Panc1 (cell line): ENCODE data around the gene TFAP2D. TPM values are rescaled to one million over a fixed set of nuclear protein-coding genes. Genes with fewer than 3 reads are reported as not detected.

Experiments
- ATAC-seq: fragments of 200-7000 bp; cut with Tn5 transposase; 2 replicates; pipeline ENCODE4 v1.9.1; 2020; ENCODE audit warnings: mild to moderate bottlenecking, moderate library complexity
- BruUV-seq: library from RNA; stranded (reverse); fragments of 400-500 nt; replicated peaks from 2 replicates; lab custom pipeline; 2021; lab: Mats Ljungman, UMichigan
- CTCF ChIA-PET: fragments of 300-600 bp; sonication (Branson Sonifier 250); formaldehyde crosslinking; loops from one replicate; lab custom pipeline; 2022; ENCODE audit warnings: antibody characterized with exemption; lab: Charles Lee
- POLR2A ChIA-PET: fragments of 300-600 bp; sonication (Branson Sonifier 250); formaldehyde crosslinking; loops from one replicate; lab custom pipeline; 2022; ENCODE audit warnings: antibody characterized with exemption; lab: Charles Lee
- DNase-seq: peaks from one replicate; pipeline ENCODE4 v3.0.0-alpha.2; 2010; ENCODE audit warnings: low read depth, low spot score
- H3K27ac ChIP-seq: 2 replicates; pipeline ENCODE4 v1.5.1; 2011; ENCODE audit warnings: mild to moderate bottlenecking, low read length, inconsistent platforms
- H3K27me3 ChIP-seq: fragments of 200-500 bp; sonication (Bioruptor generic); 2 replicates; pipeline ENCODE4 v1.6.0; 2014; ENCODE audit warnings: low read length, inconsistent platforms; ENCODE audit not compliant: control insufficient read depth, insufficient read depth
- H3K36me3 ChIP-seq: fragments of 200-500 bp; sonication (Bioruptor generic); 2 replicates; pipeline ENCODE4 v1.5.1; 2014; ENCODE audit warnings: inconsistent platforms, mild to moderate bottlenecking, low read length, moderate library complexity; ENCODE audit not compliant: control insufficient read depth, insufficient read depth
- H3K4me1 ChIP-seq: 2 replicates; pipeline ENCODE4 v1.5.1; 2011; ENCODE audit warnings: inconsistent platforms, mild to moderate bottlenecking, low read length, moderate library complexity; ENCODE audit not compliant: control insufficient read depth, insufficient read depth
- H3K4me3 ChIP-seq, 2 experiments: 2 replicates each; pipeline ENCODE4 v1.5.1; 2011 to 2012; ENCODE audit warnings: low read depth in 2 of 2, low read length in 2 of 2, mild to moderate bottlenecking in 2 of 2, inconsistent platforms in 1 of 2, moderate library complexity in 1 of 2
- H3K9me3 ChIP-seq: fragments of 200-500 bp; sonication (Bioruptor generic); 2 replicates; pipeline ENCODE4 v1.5.1; 2014; ENCODE audit warnings: low read depth, mild to moderate bottlenecking, inconsistent platforms, low read length, moderate library complexity; ENCODE audit not compliant: control insufficient read depth, insufficient read depth
- CTCF ChIP-seq: fragments of 450-650 bp; IDR thresholded peaks from 2 replicates; pipeline ENCODE4 v1.5.1; 2017; ENCODE audit warnings: mild to moderate bottlenecking
- POLR2AphosphoS5 ChIP-seq: IDR thresholded peaks from 2 replicates; pipeline ENCODE4 v1.6.1; 2012; ENCODE audit warnings: mild to moderate bottlenecking, low read depth, low read length, moderate library complexity
- REST ChIP-seq, 2 experiments: IDR thresholded peaks; 2 replicates each; pipeline ENCODE4 v1.6.1; 2011 to 2012; ENCODE audit warnings: low read depth in 2 of 2, control low read depth in 1 of 2, low read length in 1 of 2, mild to moderate bottlenecking in 1 of 2, moderate library complexity in 1 of 2; ENCODE audit not compliant: insufficient read depth in 1 of 2
- SIN3A ChIP-seq: IDR thresholded peaks from 2 replicates; pipeline ENCODE4 v1.6.1; 2012; ENCODE audit warnings: low read depth, mild to moderate bottlenecking, low read length, moderate library complexity, borderline replicate concordance; ENCODE audit not compliant: insufficient read depth
- TCF7L2 ChIP-seq: IDR thresholded peaks from 2 replicates; pipeline ENCODE4 v1.6.1; 2011; ENCODE audit warnings: mild to moderate bottlenecking, low read depth, low read length, inconsistent platforms
- in situ Hi-C: cut with HindIII; loops from 2 replicates; pipeline ENCODE4 v1.10.0; 2016; ENCODE audit warnings: low sequenced_read_pairs, low pct_unique_long_range_greater_than_20kb
- intact Hi-C: fragments of 100-400 bp; cut with micrococcal nuclease; formaldehyde crosslinking; loops from one replicate; pipeline ENCODE4 v1.10.0; 2022; ENCODE audit not compliant: unreplicated experiment
- total RNA-seq: library from RNA; stranded (reverse); gene quantifications from one replicate; pipeline ENCODE4 v1.2.1, GENCODE V29; 2021; ENCODE audit not compliant: unreplicated experiment

TFAP2D gene
- total RNA-seq, 1 experiment from 2014 or later = not detected

GRCh38 chr6:50709366-50709734, 4.0 kb upstream of the TFAP2D start:
- intact Hi-C loops (no loop called here), in situ Hi-C loops (no loop called here)
- ChIA-PET CTCF (no interaction called here), POLR2A (no interaction called here)
- Histone ChIP-seq H3K4me1 (no peaks in the 10 kb centered on the region), H3K27ac (no peak overlapping the region), H3K27me3 (peaks cover 17% of the 10 kb centered on the region), H3K4me3 (no peak overlapping the region), H3K36me3 (no peaks in the 10 kb centered on the region), H3K9me3 (no peaks in the 10 kb centered on the region)
- no TSS peak for BruUV-seq
- TF ChIP-seq REST (IDR thresholded peaks at IDR 0.05; ENCODE audit: insufficient read depth in 1 of 2, low read depth in 2 of 2, low read length in 1 of 2) (no peak), TCF7L2 (no peak), SIN3A (no peak), POLR2AphosphoS5 (no peak), CTCF (no peak)
- ATAC-seq (no peak), DNase-seq (no peak)

- no peaks in the 10 kb centered on the region for H3K36me3 ChIP-seq
- H3K4me1 ChIP-seq = no peaks in the 10 kb centered on the region
- in situ Hi-C loops = no loop called here
- no peak overlapping the region for H3K27ac ChIP-seq
- peaks cover 24% of the 10 kb centered on the region for H3K27me3 ChIP-seq
- intact Hi-C loops = no loop called here
- DNase-seq (no peak), ATAC-seq (no peak)
- BruUV-seq = no TSS peak
- ChIA-PET POLR2A (no interaction called here), CTCF (no interaction called here)
- H3K4me3 ChIP-seq = no peak overlapping the region
- TF ChIP-seq SIN3A (no peak), TCF7L2 (no peak), POLR2AphosphoS5 (no peak), REST (IDR thresholded peaks at IDR 0.05; ENCODE audit: insufficient read depth in 1 of 2, low read depth in 2 of 2, low read length in 1 of 2) (no peak), CTCF (no peak)
- no peaks in the 10 kb centered on the region for H3K9me3 ChIP-seq
Measured at GRCh38 chr6:50711686-50712085, 1.6 kb upstream of the TFAP2D start.
